SU-DHL-6 (cell line): ENCODE data around the gene APOBEC2.

ENCODE experiments used
- H2AFZ ChIP-seq: fragments of 200-600 bp; sonication (generic); 2 replicates; pipeline ENCODE4 v1.6.1; 2014; ENCODE audit warnings: low read depth, mild to moderate bottlenecking, moderate library complexity, mixed read lengths, antibody characterized with exemption, low read length; ENCODE audit not compliant: severe bottlenecking
- H3F3A ChIP-seq: fragments of 200-600 bp; shearing (Covaris generic); 2 replicates; pipeline ENCODE4 v1.6.0; 2016; ENCODE audit warnings: antibody characterized with exemption, mild to moderate bottlenecking; ENCODE audit not compliant: insufficient read depth
- H3K27ac ChIP-seq: fragments of 200-600 bp; sonication (generic); 2 replicates; pipeline ENCODE4 v1.5.1; 2016; ENCODE audit warnings: low read depth, mild to moderate bottlenecking, low read length, moderate library complexity, mixed read lengths
- H3K27me3 ChIP-seq: fragments of 200-600 bp; sonication (generic), shearing (Covaris generic); 2 replicates; pipeline ENCODE4 v1.6.0; 2014; ENCODE audit warnings: mild to moderate bottlenecking, low read length
- H3K36me3 ChIP-seq: fragments of 200-600 bp; sonication (generic); 2 replicates; pipeline ENCODE4 v1.6.1; 2014; ENCODE audit warnings: mild to moderate bottlenecking, low read length, mixed read lengths
- H3K4me2 ChIP-seq: fragments of 300-600, 200-600 bp; shearing (Covaris generic), sonication (generic); 2 replicates; pipeline ENCODE4 v1.6.0; 2014; ENCODE audit warnings: low read length, low read depth, mild to moderate bottlenecking; ENCODE audit not compliant: poor library complexity, severe bottlenecking
- H3K4me3 ChIP-seq: fragments of 200-600 bp; sonication (generic); 2 replicates; pipeline ENCODE4 v1.5.1; 2014; ENCODE audit warnings: antibody characterized with exemption, low read length, mild to moderate bottlenecking, mixed read lengths; ENCODE audit not compliant: insufficient read depth, poor library complexity, severe bottlenecking
- H3K79me2 ChIP-seq: fragments of 200-600 bp; sonication (generic); 2 replicates; pipeline ENCODE4 v1.6.1; 2014; ENCODE audit warnings: mild to moderate bottlenecking, low read length, moderate library complexity; ENCODE audit not compliant: insufficient read depth
- H3K9ac ChIP-seq: fragments of 200-600 bp; sonication (generic); 2 replicates; pipeline ENCODE4 v1.7.0; 2014; ENCODE audit warnings: mild to moderate bottlenecking, low read length
- H3K9me2 ChIP-seq: fragments of 200-600 bp; sonication (generic); replicated peaks from 2 replicates; pipeline ENCODE4 v1.6.1; 2014; ENCODE audit warnings: low read length; ENCODE audit not compliant: insufficient read depth
- H3K9me3 ChIP-seq: fragments of 200-600 bp; sonication (generic); 2 replicates; pipeline ENCODE4 v1.6.1; 2014; ENCODE audit warnings: low read length, mixed read lengths; ENCODE audit not compliant: insufficient read depth
- H4K20me1 ChIP-seq: fragments of 200-600 bp; sonication (generic); 2 replicates; pipeline ENCODE4 v1.6.1; 2014; ENCODE audit warnings: low read depth, mild to moderate bottlenecking, antibody characterized with exemption, low read length, moderate library complexity, mixed read lengths
- EZH2phosphoT487 ChIP-seq: fragments of 200-600 bp; sonication (generic), shearing (Covaris generic); conservative IDR thresholded peaks from 2 replicates; pipeline ENCODE4 v1.6.1; 2018; ENCODE audit warnings: mild to moderate bottlenecking, antibody characterized with exemption, low read length, moderate library complexity, mixed read lengths
- TF ChIP-seq, protein P1 (sequence below): fragments of 200-600 bp; sonication (generic); IDR thresholded peaks from one replicate; pipeline ENCODE4 v1.5.1; 2017; ENCODE audit warnings: antibody characterized with exemption, mild to moderate bottlenecking, low read length, moderate library complexity; ENCODE audit not compliant: insufficient read depth, poor library complexity, severe bottlenecking

APOBEC2 gene

DNA sequence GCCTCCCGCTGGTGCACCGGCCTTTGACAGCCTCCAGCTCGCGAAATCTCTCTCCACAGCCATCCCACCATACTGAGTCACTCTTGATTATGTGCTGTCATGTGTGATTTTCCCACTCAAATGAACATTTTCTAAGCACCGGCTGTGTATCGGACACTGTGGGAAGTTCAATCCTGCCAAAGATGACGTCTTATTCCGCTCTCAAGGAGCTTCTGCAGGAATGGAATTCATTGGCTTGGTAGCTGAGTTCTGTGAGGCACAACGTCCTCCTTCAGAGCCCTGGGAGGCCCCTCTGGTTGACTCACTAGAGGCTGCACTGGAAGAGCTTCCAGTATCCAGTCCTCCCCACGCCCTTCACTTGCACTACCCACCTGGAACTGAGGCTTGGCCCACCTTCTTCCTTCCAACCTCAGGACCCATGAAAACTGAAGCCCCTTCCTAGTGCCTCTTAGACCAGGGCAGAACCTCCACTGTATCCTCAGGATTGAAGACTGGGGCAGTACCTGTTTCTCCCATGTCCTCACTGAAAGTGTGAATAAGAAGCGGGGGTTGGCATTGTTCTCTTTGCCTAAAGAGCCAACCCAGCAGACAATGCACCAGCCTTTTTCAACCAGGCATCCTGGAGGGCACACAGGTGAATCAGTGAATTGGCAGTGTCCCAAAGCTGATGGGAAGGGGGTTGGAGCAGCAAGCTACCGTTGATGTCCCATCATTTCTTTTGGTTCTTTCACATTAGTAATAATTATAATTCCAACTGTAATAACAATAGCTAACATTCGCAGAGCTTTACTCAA lies 15.7 kb upstream of the APOBEC2 start:
- Histone ChIP-seq H3K4me2 (no peak overlapping the region), H3K36me3 (no peaks in the 10 kb centered on the region)
- TF ChIP-seq EZH2phosphoT487: no peak
- TF ChIP-seq, protein P1, sequence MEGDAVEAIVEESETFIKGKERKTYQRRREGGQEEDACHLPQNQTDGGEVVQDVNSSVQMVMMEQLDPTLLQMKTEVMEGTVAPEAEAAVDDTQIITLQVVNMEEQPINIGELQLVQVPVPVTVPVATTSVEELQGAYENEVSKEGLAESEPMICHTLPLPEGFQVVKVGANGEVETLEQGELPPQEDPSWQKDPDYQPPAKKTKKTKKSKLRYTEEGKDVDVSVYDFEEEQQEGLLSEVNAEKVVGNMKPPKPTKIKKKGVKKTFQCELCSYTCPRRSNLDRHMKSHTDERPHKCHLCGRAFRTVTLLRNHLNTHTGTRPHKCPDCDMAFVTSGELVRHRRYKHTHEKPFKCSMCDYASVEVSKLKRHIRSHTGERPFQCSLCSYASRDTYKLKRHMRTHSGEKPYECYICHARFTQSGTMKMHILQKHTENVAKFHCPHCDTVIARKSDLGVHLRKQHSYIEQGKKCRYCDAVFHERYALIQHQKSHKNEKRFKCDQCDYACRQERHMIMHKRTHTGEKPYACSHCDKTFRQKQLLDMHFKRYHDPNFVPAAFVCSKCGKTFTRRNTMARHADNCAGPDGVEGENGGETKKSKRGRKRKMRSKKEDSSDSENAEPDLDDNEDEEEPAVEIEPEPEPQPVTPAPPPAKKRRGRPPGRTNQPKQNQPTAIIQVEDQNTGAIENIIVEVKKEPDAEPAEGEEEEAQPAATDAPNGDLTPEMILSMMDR: no peak

DNA sequence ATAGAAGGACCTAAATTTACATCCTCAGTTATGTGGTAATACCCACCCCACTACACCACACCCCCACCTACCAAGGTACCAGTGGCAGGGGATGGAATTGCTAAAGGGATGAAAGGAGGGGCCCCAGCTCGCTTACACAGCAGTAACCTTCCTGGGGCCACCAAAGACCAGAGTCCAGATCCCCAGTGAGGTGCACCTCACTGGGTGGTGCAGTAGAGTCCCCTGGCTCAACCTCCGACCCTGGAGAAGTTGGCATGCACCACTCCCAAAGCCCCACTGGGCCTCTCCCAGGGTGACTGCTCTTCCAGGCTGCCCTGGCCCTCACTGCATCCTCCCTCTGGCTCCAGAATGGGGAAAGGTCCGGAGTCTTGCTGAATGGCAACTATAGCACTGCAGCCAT lies 14.8 kb upstream of the APOBEC2 start:
- no peak overlapping the region for H3K9ac ChIP-seq
- no peak for TF ChIP-seq EZH2phosphoT487
- TF ChIP-seq, protein P1: no peak
- H3K4me2 ChIP-seq: no peak overlapping the region

More for the DNA sequence above, 15.7 kb upstream of the APOBEC2 start:
- no peak overlapping the region for H3K4me3 ChIP-seq
- no peaks in the 10 kb centered on the region for H3F3A ChIP-seq
- H3K9me2 ChIP-seq: no peaks in the 10 kb centered on the region
- no peak overlapping the region for H3K9ac ChIP-seq
- H4K20me1 ChIP-seq: no peaks in the 10 kb centered on the region
- no peaks in the 10 kb centered on the region for H3K79me2 ChIP-seq
- no peaks in the 10 kb centered on the region for H3K27me3 ChIP-seq
- H3K9me3 ChIP-seq: no peaks in the 10 kb centered on the region
- H2AFZ ChIP-seq: no peak overlapping the region
- H3K27ac ChIP-seq: no peak overlapping the region

DNA sequence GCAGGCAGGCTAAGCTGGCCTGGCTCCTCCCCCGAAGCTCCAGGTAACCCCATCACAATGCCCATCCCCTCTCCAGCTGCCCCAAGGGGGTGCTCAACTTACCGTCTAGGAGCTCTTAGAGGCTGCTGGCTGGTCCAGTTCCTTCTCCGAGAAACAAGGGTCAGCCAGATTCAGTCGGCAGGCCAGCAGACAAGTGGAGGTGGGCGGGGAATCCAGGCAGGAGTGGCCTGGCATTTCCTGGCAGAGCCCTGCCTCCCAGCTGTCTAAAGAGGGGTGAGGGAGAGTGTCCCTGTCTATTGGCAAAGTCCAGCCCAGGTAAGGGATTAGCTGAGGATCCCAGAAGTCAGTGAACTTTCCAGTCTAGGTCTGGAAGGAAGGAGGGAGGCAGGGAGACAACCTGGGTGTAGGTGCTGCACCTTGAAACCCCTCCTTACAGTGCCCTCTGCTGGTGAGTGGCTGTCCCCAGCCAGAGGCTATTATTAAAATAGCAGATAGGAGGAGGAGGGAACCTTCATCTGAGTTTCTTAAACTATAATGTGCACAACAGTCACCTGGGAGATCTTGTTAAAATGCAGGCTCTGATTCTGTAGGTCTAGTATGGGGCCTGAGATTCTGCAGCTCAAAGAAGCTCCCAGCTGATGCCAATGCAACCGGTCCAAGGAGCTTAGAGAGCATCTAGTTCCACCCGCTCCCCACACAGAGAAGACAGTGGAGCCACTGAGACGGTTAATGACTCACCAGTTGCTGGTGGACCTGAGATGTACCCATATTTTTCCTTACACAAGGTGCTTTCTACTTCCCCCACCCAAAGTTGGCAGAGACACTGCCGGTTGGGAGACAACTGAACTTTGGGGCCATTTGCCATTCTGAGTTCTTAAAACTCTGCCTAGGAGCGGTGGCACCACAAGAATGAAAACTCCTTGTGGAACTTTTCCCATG lies 13.7 kb upstream of the APOBEC2 start, which contains the start of gene UNC5CL:
TSS of gene UNC5CL (minus strand) at position 162 of the 939 bp plus-strand sequence. CDS start 4,147 bp downstream, outside the sequence.
- H3K36me3 ChIP-seq: no peaks in the 10 kb centered on the region

More for the DNA sequence above, 14.8 kb upstream of the APOBEC2 start:
- Histone ChIP-seq H3K79me2 (no peaks in the 10 kb centered on the region), H3K9me3 (no peaks in the 10 kb centered on the region), H4K20me1 (no peaks in the 10 kb centered on the region), H3F3A (no peaks in the 10 kb centered on the region), H3K27ac (no peak overlapping the region), H3K36me3 (no peaks in the 10 kb centered on the region), H3K4me3 (no peak overlapping the region), H3K27me3 (no peaks in the 10 kb centered on the region), H3K9me2 (no peaks in the 10 kb centered on the region), H2AFZ (no peak overlapping the region)

More for the DNA sequence above, 13.7 kb upstream of the APOBEC2 start, which contains the start of gene UNC5CL:
- no peaks in the 10 kb centered on the region for H3K9me3 ChIP-seq
- H3K4me3 ChIP-seq: no peak within 1 kb of the TSS
- no peak within 1 kb of the TSS for H2AFZ ChIP-seq
- no peak within 1 kb of the TSS for H3K9ac ChIP-seq
- no peaks in the 10 kb centered on the region for H3K9me2 ChIP-seq
- no peak within 1 kb of the TSS for H3K27ac ChIP-seq
- H3K27me3 ChIP-seq: no peaks in the 10 kb centered on the region
- H3K4me2 ChIP-seq: no peak within 1 kb of the TSS
- H3K79me2 ChIP-seq: no peaks in the 10 kb centered on the region
- H4K20me1 ChIP-seq: no peaks in the 10 kb centered on the region
- TF ChIP-seq, protein P1: peak; percentile 99
- no peak for TF ChIP-seq EZH2phosphoT487
- no peaks in the 10 kb centered on the region for H3F3A ChIP-seq
